IMR-90 (cell line): ENCODE results near the gene BICD2.

Experiments
- BHLHE40 ChIP-seq: fragments of 150-350 bp; IDR thresholded peaks from 2 replicates; pipeline ENCODE4 v1.6.1; 2016; ENCODE audit warnings: mild to moderate bottlenecking, low read depth, low read length
- CEBPB ChIP-seq: IDR thresholded peaks from 2 replicates; pipeline ENCODE4 v1.6.1; 2012; ENCODE audit warnings: low read depth, low read length, improper control_type of control experiment
- MXI1 ChIP-seq: IDR thresholded peaks from 2 replicates; pipeline ENCODE4 v1.6.1; 2012; ENCODE audit warnings: low read depth, mild to moderate bottlenecking, low read length, moderate library complexity, borderline replicate concordance
- POLR2A ChIP-seq: IDR thresholded peaks from 2 replicates; pipeline ENCODE4 v1.6.1; 2012; ENCODE audit warnings: mild to moderate bottlenecking, low read depth, low read length
- RCOR1 ChIP-seq: IDR thresholded peaks from 2 replicates; pipeline ENCODE4 v1.6.1; 2012; ENCODE audit warnings: mild to moderate bottlenecking, low read length, improper control_type of control experiment; ENCODE audit not compliant: insufficient replicate concordance
- RFX5 ChIP-seq: IDR thresholded peaks from 2 replicates; pipeline ENCODE4 v1.8.0; 2012; ENCODE audit warnings: low read depth, mild to moderate bottlenecking, low read length, moderate library complexity
- TF ChIP-seq, protein P1 (sequence below): conservative IDR thresholded peaks from 2 replicates; pipeline ENCODE4 v1.5.1; 2012; ENCODE audit warnings: mild to moderate bottlenecking, low read depth, low read length, improper control_type of control experiment

DNA sequence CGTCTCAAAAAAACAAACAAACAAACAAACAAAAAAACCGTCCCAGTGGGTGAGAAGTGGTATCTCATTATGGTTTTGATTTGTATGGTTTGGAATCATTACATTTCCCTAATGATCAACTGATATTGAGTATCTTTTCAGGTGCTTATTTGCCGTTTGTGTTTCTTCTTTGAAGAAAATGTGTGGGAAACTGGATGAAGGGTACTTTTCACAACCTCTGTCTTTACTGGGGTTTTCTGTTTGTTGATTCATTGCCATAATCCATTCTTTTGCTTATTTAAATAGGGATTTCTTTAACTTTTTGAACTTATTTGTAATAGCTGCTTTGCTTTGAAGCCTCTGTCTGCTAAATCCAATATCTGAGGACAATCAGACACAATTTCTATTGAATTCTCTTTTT is 9.2 kb upstream of the BICD2 start:
- TF ChIP-seq, protein P1, sequence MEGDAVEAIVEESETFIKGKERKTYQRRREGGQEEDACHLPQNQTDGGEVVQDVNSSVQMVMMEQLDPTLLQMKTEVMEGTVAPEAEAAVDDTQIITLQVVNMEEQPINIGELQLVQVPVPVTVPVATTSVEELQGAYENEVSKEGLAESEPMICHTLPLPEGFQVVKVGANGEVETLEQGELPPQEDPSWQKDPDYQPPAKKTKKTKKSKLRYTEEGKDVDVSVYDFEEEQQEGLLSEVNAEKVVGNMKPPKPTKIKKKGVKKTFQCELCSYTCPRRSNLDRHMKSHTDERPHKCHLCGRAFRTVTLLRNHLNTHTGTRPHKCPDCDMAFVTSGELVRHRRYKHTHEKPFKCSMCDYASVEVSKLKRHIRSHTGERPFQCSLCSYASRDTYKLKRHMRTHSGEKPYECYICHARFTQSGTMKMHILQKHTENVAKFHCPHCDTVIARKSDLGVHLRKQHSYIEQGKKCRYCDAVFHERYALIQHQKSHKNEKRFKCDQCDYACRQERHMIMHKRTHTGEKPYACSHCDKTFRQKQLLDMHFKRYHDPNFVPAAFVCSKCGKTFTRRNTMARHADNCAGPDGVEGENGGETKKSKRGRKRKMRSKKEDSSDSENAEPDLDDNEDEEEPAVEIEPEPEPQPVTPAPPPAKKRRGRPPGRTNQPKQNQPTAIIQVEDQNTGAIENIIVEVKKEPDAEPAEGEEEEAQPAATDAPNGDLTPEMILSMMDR, result no peak
- no peak for TF ChIP-seq RFX5
- TF ChIP-seq POLR2A, result no peak
- no peak for TF ChIP-seq RCOR1
- no peak for TF ChIP-seq BHLHE40
- TF ChIP-seq CEBPB, result no peak
- TF ChIP-seq MXI1, result no peak
